Endothelial cell of umbilical vein (primary cell): ENCODE data around the gene TSPAN9. TPM values are rescaled to one million over a fixed set of nuclear protein-coding genes. Genes with fewer than 3 reads are reported as not detected.

Experiments used
- BruUV-seq: library from RNA; stranded (reverse); fragments of 400-500 nt; replicated peaks from 2 replicates; lab custom pipeline; 2021; lab: Mats Ljungman, UMichigan
- CTCF ChIA-PET: fragments of 300-600, 350-600 bp; sonication (Branson Sonifier 250); formaldehyde crosslinking; loops from one replicate; lab custom pipeline; 2021; ENCODE audit warnings: antibody characterized with exemption, inconsistent platforms; lab: Charles Lee
- POLR2A ChIA-PET: fragments of 300-600, 350-600 bp; sonication (Branson Sonifier 250); formaldehyde crosslinking; loops from one replicate; lab custom pipeline; 2021; ENCODE audit warnings: antibody characterized with exemption, inconsistent platforms; lab: Charles Lee
- DNase-seq: peaks from one replicate; pipeline ENCODE4 v3.0.0-alpha.2; 2011; ENCODE audit warnings: low read depth, low spot score
- FAIRE-seq: peaks from 2 replicates; lab custom pipeline; 2011; peaks lifted over from hg19 to GRCh38; lab: Jason Lieb, UNC
- H2AFZ ChIP-seq: 2 replicates; pipeline ENCODE4 v1.6.0; 2012; ENCODE audit warnings: low read depth, low read length, control low read depth, inconsistent platforms
- H3K27ac ChIP-seq: 2 replicates; pipeline ENCODE4 v1.5.1; 2011; ENCODE audit warnings: low read depth, mild to moderate bottlenecking, control low read depth, low read length, moderate library complexity; ENCODE audit not compliant: insufficient read depth
- H3K27me3 ChIP-seq, 2 experiments: 2 replicates each; pipeline versions ENCODE4 v1.6.0 to v1.6.1; 2011; ENCODE audit warnings: low read length in 2 of 2, mixed read lengths in 1 of 2; ENCODE audit not compliant: control insufficient read depth in 2 of 2, insufficient read depth in 2 of 2
- H3K36me3 ChIP-seq, 2 experiments: 2 replicates in 1 of 2; 3 replicates in 1 of 2; pipeline ENCODE4 v1.5.1; 2011; ENCODE audit warnings: low read length in 2 of 2, mild to moderate bottlenecking in 1 of 2, moderate library complexity in 1 of 2; ENCODE audit not compliant: control insufficient read depth in 2 of 2, insufficient read depth in 2 of 2; ENCODE audit errors: extremely low read depth in 1 of 2
- H3K4me1 ChIP-seq: 3 replicates; pipeline ENCODE4 v1.5.1; 2011; ENCODE audit warnings: mild to moderate bottlenecking, low read length; ENCODE audit not compliant: control insufficient read depth, insufficient read depth; ENCODE audit errors: extremely low read depth
- H3K4me2 ChIP-seq: 2 replicates; pipeline ENCODE4 v1.6.1; 2011; ENCODE audit warnings: low read length, control low read depth, mixed read lengths; ENCODE audit not compliant: insufficient read depth
- H3K4me3 ChIP-seq, 3 experiments: fragments of 200-600 bp in 1 of 3; sonication (generic), shearing (Covaris generic) in 1 of 3; replicated peaks in 1 of 3; 2 replicates each; pipeline ENCODE4 v1.5.1; 2011 to 2016; ENCODE audit warnings: control low read depth in 3 of 3, low read length in 3 of 3, mild to moderate bottlenecking in 2 of 3, inconsistent platforms in 1 of 3, low read depth in 1 of 3, moderate library complexity in 1 of 3; ENCODE audit not compliant: insufficient read depth in 1 of 3
- H3K79me2 ChIP-seq: 2 replicates; pipeline ENCODE4 v1.6.0; 2012; ENCODE audit warnings: low read length, inconsistent platforms; ENCODE audit not compliant: control insufficient read depth, insufficient read depth
- H3K9ac ChIP-seq: replicated peaks from 2 replicates; pipeline ENCODE3; 2011; ENCODE audit warnings: low read length, control low read depth; ENCODE audit not compliant: insufficient read depth; ENCODE audit errors: extremely low read depth
- H3K9me1 ChIP-seq: replicated peaks from 3 replicates; pipeline ENCODE4 v1.6.0; 2011; ENCODE audit warnings: mild to moderate bottlenecking, low read length; ENCODE audit not compliant: control insufficient read depth, insufficient read depth; ENCODE audit errors: extremely low read depth
- H3K9me3 ChIP-seq: replicated peaks from 2 replicates; pipeline ENCODE4 v1.5.1; 2012; ENCODE audit warnings: low read length, inconsistent platforms; ENCODE audit not compliant: control insufficient read depth, insufficient read depth
- H4K20me1 ChIP-seq: replicated peaks from 2 replicates; pipeline ENCODE3; 2011; ENCODE audit warnings: mild to moderate bottlenecking, low read length; ENCODE audit not compliant: control insufficient read depth, insufficient read depth; ENCODE audit errors: extremely low read depth
- CTCF ChIP-seq, 2 donors: IDR thresholded peaks; 1 replicate in 1 of 2; 2 replicates in 1 of 2; pipeline ENCODE4 v1.5.1; 2011; ENCODE audit warnings: low read length in 2 of 2, mild to moderate bottlenecking in 2 of 2, moderate library complexity in 2 of 2, control low read depth in 1 of 2, inconsistent platforms in 1 of 2, low read depth in 1 of 2; ENCODE audit not compliant: insufficient read depth in 1 of 2; ENCODE audit errors: extremely low read depth in 1 of 2
- EZH2 ChIP-seq: IDR thresholded peaks from 2 replicates; pipeline ENCODE4 v1.6.1; 2012; ENCODE audit warnings: borderline replicate concordance, low read depth, mild to moderate bottlenecking, moderate library complexity, low read length, inconsistent platforms; ENCODE audit not compliant: severe bottlenecking
- FOS ChIP-seq: IDR thresholded peaks from 2 replicates; pipeline ENCODE4 v1.6.1; 2011; ENCODE audit warnings: mild to moderate bottlenecking, low read length, moderate library complexity, borderline replicate concordance; ENCODE audit not compliant: insufficient read depth
- GATA2 ChIP-seq: IDR thresholded peaks from 2 replicates; pipeline ENCODE4 v1.7.0; 2011; ENCODE audit warnings: low read depth, mild to moderate bottlenecking, moderate library complexity, mixed read lengths, low read length; ENCODE audit not compliant: insufficient read length, insufficient read depth
- JUN ChIP-seq: IDR thresholded peaks from 2 replicates; pipeline ENCODE4 v1.6.1; 2011; ENCODE audit warnings: borderline replicate concordance, low read depth; ENCODE audit not compliant: insufficient read length, insufficient read depth
- MYC ChIP-seq: IDR thresholded peaks from one replicate; pipeline ENCODE4 v1.6.1; 2011; ENCODE audit warnings: mild to moderate bottlenecking, low read depth, low read length
- POLR2A ChIP-seq: IDR thresholded peaks from 2 replicates; pipeline ENCODE4 v1.6.1; 2012; ENCODE audit warnings: low read depth, mild to moderate bottlenecking, control low read depth, low read length
- POLR2AphosphoS5 ChIP-seq: IDR thresholded peaks from 2 replicates; pipeline ENCODE4 v1.6.1; 2012; ENCODE audit warnings: low read depth, mild to moderate bottlenecking, control low read depth, low read length, moderate library complexity; ENCODE audit not compliant: insufficient read depth
- dilution Hi-C: fragments of 300-500 bp; cut with MboI; formaldehyde crosslinking; loops from one replicate; pipeline ENCODE4 v1.15.0; 2019; ENCODE audit warnings: low sequenced_read_pairs; ENCODE audit not compliant: extremely low pct_ligation_motif_present
- intact Hi-C: fragments of 100-400 bp; cut with micrococcal nuclease; formaldehyde crosslinking; loops from one replicate; pipeline ENCODE4 v1.10.0; 2022
- polyA plus RNA-seq, 4 experiments: library from polyadenylated mRNA; depleted of rRNA in 3 of 4; stranded (reverse) in 3 of 4; unstranded in 1 of 4; fragments of >200 nt; gene quantifications; 2 replicates each; pipeline versions ENCODE4 v1.2.1 to v1.2.3, GENCODE V29; 2011 to 2012; ENCODE audit warnings: missing spikeins in 1 of 4
- total RNA-seq: library from RNA; stranded (reverse); gene quantifications from 2 replicates; pipeline ENCODE4 v1.2.3, GENCODE V29; 2021
- TF ChIP-seq, protein P1 (sequence below): IDR thresholded peaks from 2 replicates; pipeline ENCODE4 v1.6.1; 2011; ENCODE audit not compliant: insufficient read depth, insufficient read length

Gene TSPAN9
- total and polyA plus RNA-seq, 2 donors (not counting 3 experiments of a cell fraction or from before 2014, with no cell fraction given) = 43.3 to 66.8 TPM

GRCh38 chr12:3227076-3227975, 150.1 kb downstream of the TSPAN9 start:
- POLR2A ChIA-PET = no interaction called here
- Histone ChIP-seq H2AFZ (no peak overlapping the region), H3K4me2 (no peak overlapping the region), H3K27me3 (no peaks in the 10 kb centered on the region), H3K36me3 (peaks cover 0 to 5% of the 10 kb centered on the region in 2 experiments), H3K9ac (no peak overlapping the region), H3K4me3 (no peak overlapping the region), H3K27ac (no peak overlapping the region), H3K9me1 (no peaks in the 10 kb centered on the region), H3K79me2 (no peaks in the 10 kb centered on the region), H3K4me1 (peaks cover 17% of the 10 kb centered on the region), H4K20me1 (no peaks in the 10 kb centered on the region), H3K9me3 (no peaks in the 10 kb centered on the region)
- FAIRE-seq (no peak), DNase-seq (no peak)
- BruUV-seq = no TSS peak
- TF ChIP-seq FOS = no peak
- TF ChIP-seq, protein P1, sequence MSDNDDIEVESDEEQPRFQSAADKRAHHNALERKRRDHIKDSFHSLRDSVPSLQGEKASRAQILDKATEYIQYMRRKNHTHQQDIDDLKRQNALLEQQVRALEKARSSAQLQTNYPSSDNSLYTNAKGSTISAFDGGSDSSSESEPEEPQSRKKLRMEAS = no peak
- no peak for TF ChIP-seq EZH2
- TF ChIP-seq CTCF (IDR thresholded peaks at IDR 0.05; ENCODE audit: extremely low read depth in 1 of 2, insufficient read depth in 1 of 2, low read depth in 1 of 2, low read length in 2 of 2) = no peak
- TF ChIP-seq POLR2AphosphoS5 = no peak
- TF ChIP-seq GATA2 = no peak
- TF ChIP-seq JUN = no peak
- TF ChIP-seq MYC = no peak
- no peak for TF ChIP-seq POLR2A
- CTCF ChIA-PET = interaction anchor here (0.9 to 1.0 kb wide), 3 partner anchors 14 to 48 kb away, joined by 3 to 4 read pairs (median 3); no protein-coding TSS in a partner anchor
- intact Hi-C loops = no loop called here
- dilution Hi-C loops = no loop called here
